Bronchial epithelial cell (primary cell): Measurements from ENCODE around the gene PCDHB13. TPM values are rescaled to one million over a fixed set of nuclear protein-coding genes. Genes with fewer than 3 reads are reported as not detected.
"Not testable (repeated sequence)": the region's sequence is repeated elsewhere in the genome, so short reads cannot be mapped to it uniquely, and the experiment has no call there.

Experiments
- DNase-seq: peaks from one replicate; pipeline ENCODE4 v3.0.0-alpha.2; 2010; ENCODE audit warnings: low read depth
- FAIRE-seq: peaks from 2 replicates; lab custom pipeline; 2011; peaks lifted over from hg19 to GRCh38; lab: Jason Lieb, UNC
- H3K27me3 ChIP-seq: 2 replicates; pipeline ENCODE4 v1.5.1; 2011; ENCODE audit warnings: low read length; ENCODE audit not compliant: control insufficient read depth, insufficient read depth
- H3K36me3 ChIP-seq: 2 replicates; pipeline ENCODE4 v1.5.1; 2011; ENCODE audit warnings: low read length; ENCODE audit not compliant: control insufficient read depth, insufficient read depth
- H3K4me3 ChIP-seq: 2 replicates; pipeline ENCODE4 v1.5.1; 2011; ENCODE audit warnings: mild to moderate bottlenecking, low read depth, low read length, control low read depth
- CTCF ChIP-seq: IDR thresholded peaks from 2 replicates; pipeline ENCODE4 v1.5.1; 2011; ENCODE audit warnings: mild to moderate bottlenecking, moderate library complexity, low read length, control low read depth, inconsistent platforms; ENCODE audit not compliant: insufficient read depth, severe bottlenecking
- total RNA-seq: library from RNA; depleted of rRNA; stranded (reverse); fragments of >200 nt; gene quantifications from 2 replicates; pipeline ENCODE4 v1.2.1, GENCODE V29; 2014

Gene PCDHB13
- total RNA-seq, 1 donor from 2014 or later: not detected

GRCh38 chr5:141245250-141245717 is 31.6 kb downstream of the PCDHB13 start, which contains the start of gene PCDHB15:
PCDHB15 (plus strand) TSS chr5:141245395; CDS start chr5:141245579, 184 bp downstream.
- FAIRE-seq (no peak), DNase-seq (no peak)
- H3K36me3 ChIP-seq: no peaks in the 10 kb centered on the region
- no peak within 1 kb of the TSS for H3K4me3 ChIP-seq
- H3K27me3 ChIP-seq: no peaks in the 10 kb centered on the region
- TF ChIP-seq CTCF: no peak

DNA sequence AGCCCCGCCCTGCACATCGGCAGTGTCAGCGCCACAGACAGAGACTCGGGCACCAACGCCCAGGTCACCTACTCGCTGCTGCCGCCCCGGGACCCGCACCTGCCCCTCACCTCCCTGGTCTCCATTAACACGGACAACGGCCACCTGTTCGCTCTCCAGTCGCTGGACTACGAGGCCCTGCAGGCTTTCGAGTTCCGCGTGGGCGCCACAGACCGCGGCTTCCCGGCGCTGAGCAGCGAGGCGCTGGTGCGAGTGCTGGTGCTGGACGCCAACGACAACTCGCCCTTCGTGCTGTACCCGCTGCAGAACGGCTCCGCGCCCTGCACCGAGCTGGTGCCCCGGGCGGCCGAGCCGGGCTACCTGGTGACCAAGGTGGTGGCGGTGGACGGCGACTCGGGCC is 33.3 kb downstream of the PCDHB13 start:
- not testable (repeated sequence) for FAIRE-seq, H3K27me3 ChIP-seq, DNase-seq, H3K4me3 ChIP-seq, H3K36me3 ChIP-seq

GRCh38 chr5:141247434-141247833 is 33.7 kb downstream of the PCDHB13 start:
- DNase-seq, H3K27me3 ChIP-seq, FAIRE-seq, H3K36me3 ChIP-seq, H3K4me3 ChIP-seq: not testable (repeated sequence)

DNA sequence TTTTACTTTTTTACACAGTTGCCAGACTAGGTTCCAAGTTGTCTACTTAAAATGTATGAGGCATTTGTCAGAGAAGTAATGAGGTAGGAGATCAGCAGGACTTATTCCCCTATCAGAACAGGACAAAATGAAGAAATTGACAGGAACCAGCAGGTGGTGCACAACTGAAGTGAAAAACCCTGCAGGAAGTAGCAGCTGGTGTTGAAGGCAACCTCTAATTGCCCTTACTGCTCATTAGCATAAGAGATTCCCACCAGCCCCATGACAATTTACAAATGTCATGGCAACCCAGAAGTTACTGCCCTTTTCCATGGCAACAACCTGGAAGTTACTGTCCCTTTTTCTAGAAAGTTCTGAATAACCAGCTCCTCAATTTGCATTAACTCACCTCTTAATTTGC is 36.9 kb downstream of the PCDHB13 start:
- Histone ChIP-seq H3K27me3 (no peaks in the 10 kb centered on the region), H3K4me3 (no peak overlapping the region), H3K36me3 (no peaks in the 10 kb centered on the region)
- DNase-seq: no peak
- no peak for FAIRE-seq
- TF ChIP-seq CTCF: no peak

DNA sequence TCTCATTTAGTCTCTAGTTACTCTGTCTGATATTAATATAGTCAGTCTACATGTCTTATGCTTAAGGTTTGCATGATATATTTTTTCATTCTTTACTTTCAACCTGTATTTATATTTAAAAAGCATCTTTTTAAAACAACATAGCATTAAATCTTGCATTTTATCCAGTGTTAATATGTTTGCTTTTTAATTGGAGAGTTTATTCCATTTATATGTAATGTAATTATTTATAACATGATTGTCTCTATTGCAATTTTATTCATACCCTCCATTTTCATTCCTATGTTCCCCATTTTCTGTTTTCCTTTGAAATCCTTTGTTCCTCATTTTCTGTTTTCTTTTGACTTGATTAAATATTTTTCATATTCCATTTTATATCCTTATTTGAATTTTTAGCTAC is 44.7 kb downstream of the PCDHB13 start:
- no peak for DNase-seq
- FAIRE-seq: no peak
- no peaks in the 10 kb centered on the region for H3K36me3 ChIP-seq
- H3K4me3 ChIP-seq: no peak overlapping the region
- no peak for TF ChIP-seq CTCF
- H3K27me3 ChIP-seq: no peaks in the 10 kb centered on the region

DNA sequence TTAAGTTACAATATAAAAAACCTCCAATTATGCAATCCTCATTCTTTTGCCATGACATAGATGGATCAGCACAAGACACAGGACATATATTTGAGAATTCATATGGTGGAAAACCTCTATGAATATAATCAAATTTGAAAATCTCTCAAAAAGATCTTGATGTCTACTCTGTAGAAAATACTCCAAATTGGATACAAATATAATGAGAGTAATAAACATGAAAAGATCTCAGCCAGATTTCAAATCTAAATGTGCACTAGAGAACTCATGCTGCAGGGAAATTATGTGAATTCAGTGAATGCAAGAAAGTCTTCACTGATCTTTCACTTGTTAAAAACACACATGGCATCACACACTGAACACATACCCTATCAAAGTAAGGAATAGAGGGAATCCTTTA is 45.2 kb downstream of the PCDHB13 start:
- Histone ChIP-seq H3K27me3 (no peaks in the 10 kb centered on the region), H3K36me3 (no peaks in the 10 kb centered on the region), H3K4me3 (no peak overlapping the region)
- no peak for FAIRE-seq
- TF ChIP-seq CTCF: no peak
- DNase-seq: no peak
